ENCODE data around the gene AURKB. TPM values are rescaled to one million over a fixed set of nuclear protein-coding genes. Genes with fewer than 3 reads are reported as not detected.
A peak's percentile ranks its signal among the peaks of the same experiment; 100 is the strongest.

The AURKB gene
- total and polyA plus RNA-seq, 2 of the 13 experiments (the other 11 are each of a cell fraction or from before 2014, with no cell fraction given) = 29.5 to 75.3 TPM

GRCh38 chr17:8223356-8224126, 13.2 kb upstream of the AURKB start (continued):
- TF ChIP-seq HMGXB3 (CRISPR knock-in tag; IDR thresholded peaks at IDR 0.05; ENCODE audit: borderline replicate concordance) = 0 out of 2 replicates have a peak, but pooled peaks have one; percentile 11
- TF ChIP-seq TEAD2 (CRISPR knock-in tag; IDR thresholded peaks at IDR 0.05) = no peak
- TF ChIP-seq KDM5A (IDR thresholded peaks at IDR 0.05; ENCODE audit: borderline replicate concordance, low read length) = peak; percentile 62; the same call in 1 of the 2 replicates
- no peak for TF ChIP-seq FOXM1 (CRISPR knock-in tag; IDR thresholded peaks at IDR 0.05)
- no peak for TF ChIP-seq ZNF205 (CRISPR knock-in tag; IDR thresholded peaks at IDR 0.05)
- TF ChIP-seq IRF9 (CRISPR knock-in tag; IDR thresholded peaks at IDR 0.05; ENCODE audit: borderline replicate concordance) = peak; percentile 38; the same call in 1 of the 2 replicates
- TF ChIP-seq FOXP4 (CRISPR knock-in tag; IDR thresholded peaks at IDR 0.05) = peak; percentile 33
- peak; percentile 75 for TF ChIP-seq TFDP2 (CRISPR knock-in tag; IDR thresholded peaks at IDR 0.05)
- TF ChIP-seq ZNF674 (CRISPR knock-in tag; IDR thresholded peaks at IDR 0.05; ENCODE audit: low read depth) = 0 out of 2 replicates have a peak, but pooled peaks have one; percentile 94
- 0 out of 2 replicates have a peak, but pooled peaks have one; percentile 32 for TF ChIP-seq ZNF556 (CRISPR knock-in tag; IDR thresholded peaks at IDR 0.05; ENCODE audit: borderline replicate concordance)
- TF ChIP-seq AKNA (CRISPR knock-in tag; IDR thresholded peaks at IDR 0.05; ENCODE audit: borderline replicate concordance) = no peak
- TF ChIP-seq SIN3A (IDR thresholded peaks at IDR 0.05; ENCODE audit: borderline replicate concordance, low read depth, low read length) = peak; percentile 85; the same call in 1 of the 2 replicates
- TF ChIP-seq YEATS4 (CRISPR knock-in tag; IDR thresholded peaks at IDR 0.05; ENCODE audit: borderline replicate concordance) = peak; percentile 81; the same call in 1 of the 2 replicates
- TF ChIP-seq ONECUT2 (CRISPR knock-in tag; IDR thresholded peaks at IDR 0.05) = no peak

Measured in HepG2 (cell line).